Measurements from ENCODE around the gene ANO4. TPM values are rescaled to one million over a fixed set of nuclear protein-coding genes. Genes with fewer than 3 reads are reported as not detected.
"Not testable (repeated sequence)": the region's sequence is repeated elsewhere in the genome, so short reads cannot be mapped to it uniquely, and the experiment has no call there.

ANO4 gene
- total RNA-seq, 1 donor from 2014 or later: 0.32 TPM

GRCh38 chr12:101110866-101111265 is 316.3 kb downstream of the ANO4 start:
- no peak for DNase-seq
- no peak for ATAC-seq
- intact Hi-C loops (cut with micrococcal nuclease): no loop called here

- ATAC-seq: no peak
- intact Hi-C loops (cut with micrococcal nuclease): no loop called here
- no peak for DNase-seq
These were observed 316.9 kb downstream of the ANO4 start for GRCh38 chr12:101111441-101111840.

GRCh38 chr12:101115326-101115725 is 320.8 kb downstream of the ANO4 start:
- ATAC-seq (no peak), DNase-seq (no peak)
- intact Hi-C loops (cut with micrococcal nuclease): no loop called here

GRCh38 chr12:101116911-101117310 is 322.3 kb downstream of the ANO4 start:
- DNase-seq: no peak
- intact Hi-C loops (cut with micrococcal nuclease): no loop called here
- no peak for ATAC-seq

- no peak for DNase-seq
- intact Hi-C loops (cut with micrococcal nuclease): no loop called here
- no peak for ATAC-seq
These were observed 323.3 kb downstream of the ANO4 start for GRCh38 chr12:101117842-101118241.

- no peak for ATAC-seq
- intact Hi-C loops (cut with micrococcal nuclease): no loop called here
These were observed 333.1 kb downstream of the ANO4 start for GRCh38 chr12:101127521-101128219.

GRCh38 chr12:101145777-101146431 is 351.3 kb downstream of the ANO4 start:
- intact Hi-C loops (cut with micrococcal nuclease); ATAC-seq; DNase-seq: not testable (repeated sequence)

More at GRCh38 chr12:101127521-101128219, 333.1 kb downstream of the ANO4 start:
- no peak for DNase-seq

GRCh38 chr12:101165319-101165718 is 370.7 kb downstream of the ANO4 start:
- ATAC-seq (no peak), DNase-seq (no peak)
- intact Hi-C loops (cut with micrococcal nuclease): no loop called here

- ATAC-seq: no peak
- intact Hi-C loops (cut with micrococcal nuclease): no loop called here
- no peak for DNase-seq
These were observed 372.3 kb downstream of the ANO4 start for GRCh38 chr12:101166866-101167265.

GRCh38 chr12:101168001-101168400 is 373.4 kb downstream of the ANO4 start:
- ATAC-seq (no peak), DNase-seq (no peak)
- intact Hi-C loops (cut with micrococcal nuclease): no loop called here

- intact Hi-C loops (cut with micrococcal nuclease): no loop called here
- no peak for DNase-seq
These were observed 377.7 kb downstream of the ANO4 start for GRCh38 chr12:101172316-101172715.

GRCh38 chr12:101173197-101173749 is 378.7 kb downstream of the ANO4 start:
- intact Hi-C loops (cut with micrococcal nuclease): no loop called here
- ATAC-seq: no peak
- no peak for DNase-seq

More at GRCh38 chr12:101172316-101172715, 377.7 kb downstream of the ANO4 start:
- no peak for ATAC-seq

GRCh38 chr12:101174541-101174940 is 380.0 kb downstream of the ANO4 start:
- ATAC-seq (no peak), DNase-seq (no peak)
- intact Hi-C loops (cut with micrococcal nuclease): no loop called here

Other genes with a start within 250 kb of the ANO4 start
- gene GAS2L3, start 221.1 kb upstream of the ANO4 start, total RNA-seq: 2.5 TPM

All from left ventricle myocardium superior (tissue), 1 donor.